Measurements from ENCODE around the gene DOHH. TPM values are rescaled to one million over a fixed set of nuclear protein-coding genes. Genes with fewer than 3 reads are reported as not detected.
A peak's percentile ranks its signal among the peaks of the same experiment; 100 is the strongest.
"Not testable (repeated sequence)": the region's sequence is repeated elsewhere in the genome, so short reads cannot be mapped to it uniquely, and the experiment has no call there.

The DOHH gene
- total RNA-seq, 1 donor from 2014 or later: 5.5 TPM

- ATAC-seq: no peak
- DNase-seq (ENCODE audit: low spot score): no peak
Measured at GRCh38 chr19:3448616-3449334, 51.7 kb downstream of the DOHH start.

- ATAC-seq; DNase-seq (ENCODE audit: low spot score): not testable (repeated sequence)
Measured at GRCh38 chr19:3446657-3447056, 53.8 kb downstream of the DOHH start.

GRCh38 chr19:3444695-3445234 lies 55.7 kb downstream of the DOHH start:
- ATAC-seq (no peak), DNase-seq (ENCODE audit: low spot score) (no peak)

DNA sequence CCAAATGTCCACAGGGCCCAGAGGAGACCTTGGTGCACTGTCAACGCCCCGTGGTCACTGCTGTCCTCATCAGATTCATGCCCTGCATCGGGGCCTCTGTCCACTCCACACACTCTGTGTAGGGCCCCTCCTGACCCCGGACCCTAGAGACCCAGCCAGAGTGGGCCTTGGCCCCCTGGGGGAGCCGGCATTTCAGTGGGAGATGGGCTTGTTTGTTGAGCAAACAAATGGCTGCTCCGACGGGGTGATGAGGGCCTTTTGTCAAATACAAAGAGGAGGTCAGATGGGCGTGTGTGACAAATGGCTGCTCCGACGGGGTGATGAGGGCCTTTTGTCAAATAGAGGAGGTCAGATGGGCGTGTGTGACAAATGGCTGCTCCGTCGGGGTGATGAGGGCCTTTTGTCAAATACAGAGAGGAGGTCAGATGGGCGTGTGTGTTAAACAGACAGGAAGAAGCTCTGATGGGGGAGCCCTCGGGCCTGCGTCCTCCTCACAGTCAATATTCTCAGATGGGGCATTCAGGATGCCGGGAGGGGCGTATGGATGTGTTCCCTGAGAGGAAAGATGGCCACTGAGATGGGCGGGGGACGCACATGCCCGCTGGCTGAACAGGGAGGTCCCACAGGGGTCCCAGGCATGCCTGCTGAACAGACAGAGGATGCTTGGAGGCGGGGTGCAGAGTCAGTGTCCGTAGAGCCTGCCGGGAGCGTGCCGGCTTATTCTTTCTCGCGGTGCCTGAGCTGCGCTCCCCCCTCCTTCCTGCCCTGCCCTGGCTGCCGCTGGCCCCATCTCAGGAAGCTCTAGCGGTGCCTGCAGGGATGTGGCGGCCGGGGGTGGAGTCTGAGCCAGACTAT lies 56.4 kb downstream of the DOHH start:
- ATAC-seq (peak; percentile 50), DNase-seq (ENCODE audit: low spot score) (no peak)

DNA sequence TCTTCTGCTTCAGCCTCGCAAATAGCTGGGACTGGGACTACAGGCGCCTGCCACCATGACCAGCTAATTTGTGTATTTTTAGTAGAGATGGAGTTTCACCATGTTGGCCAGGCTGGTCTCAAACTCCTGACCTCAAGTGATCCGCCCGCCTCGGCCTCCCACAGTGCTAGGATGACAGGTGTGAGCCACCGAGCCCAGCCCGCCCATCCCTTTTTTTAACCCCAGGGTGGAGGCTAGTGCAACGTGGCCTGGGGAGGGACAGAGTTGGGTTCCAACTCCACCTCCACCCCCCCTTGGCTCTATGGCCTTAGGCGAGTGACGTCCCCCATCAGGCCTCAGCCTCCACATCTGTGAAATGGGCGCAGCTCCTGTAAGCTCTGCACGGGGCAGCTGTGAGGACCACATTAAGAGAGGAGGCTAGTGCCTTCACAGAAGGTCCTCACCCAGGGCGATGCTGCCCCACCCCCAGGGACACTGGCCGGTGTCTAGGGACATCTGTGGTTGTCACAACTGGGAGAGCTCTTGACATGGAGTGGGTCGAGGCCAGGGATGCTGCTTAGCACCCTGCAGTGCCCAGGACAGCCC lies 57.9 kb downstream of the DOHH start:
- no peak for ATAC-seq
- no peak for DNase-seq (ENCODE audit: low spot score)

DNA sequence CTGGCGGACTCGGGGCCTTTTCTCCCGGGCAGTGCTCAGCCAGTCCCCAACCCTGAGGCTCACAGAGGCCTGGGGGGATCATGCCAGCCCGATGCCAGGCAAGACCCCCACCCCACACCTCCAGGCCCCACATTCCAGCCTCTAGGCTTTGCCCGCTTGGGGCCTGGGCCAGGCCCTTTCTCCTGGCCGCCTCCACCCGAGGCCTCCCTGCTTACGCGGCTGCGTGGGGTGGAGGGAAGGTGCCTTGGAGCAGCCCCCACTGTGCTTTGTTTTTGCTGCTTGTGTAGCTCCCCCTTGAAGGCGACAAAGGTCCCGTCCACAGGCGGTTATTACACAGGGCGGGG lies 58.5 kb downstream of the DOHH start:
- ATAC-seq (no peak), DNase-seq (ENCODE audit: low spot score) (no peak)

GRCh38 chr19:3441089-3441985 lies 59.1 kb downstream of the DOHH start:
- no peak for DNase-seq (ENCODE audit: low spot score)
- no peak for ATAC-seq

Other genes starting within 250 kb of the DOHH start
- 203 TPM for gene NFIC, start 134.1 kb downstream of the DOHH start, total RNA-seq
- 10.8 TPM for gene SMIM24, start 20.1 kb downstream of the DOHH start, total RNA-seq
- gene SMIM44, start 17.2 kb downstream of the DOHH start, total RNA-seq: not detected
- gene FZR1, start 5.6 kb upstream of the DOHH start, total RNA-seq: 27.4 TPM
- 1.9 TPM for gene TEKTIP1, start 38.5 kb upstream of the DOHH start, total RNA-seq
- 33.9 TPM for gene MFSD12, start 56.9 kb upstream of the DOHH start, total RNA-seq
- 44.2 TPM for gene HMG20B, start 72.3 kb upstream of the DOHH start, total RNA-seq
- gene GIPC3, start 84.8 kb upstream of the DOHH start, total RNA-seq: 0.75 TPM
- 4.4 TPM for gene TBXA2R, start 106.2 kb upstream of the DOHH start, total RNA-seq
- 12.5 TPM for gene CACTIN, start 126.1 kb upstream of the DOHH start, total RNA-seq
- gene PIP5K1C, start 199.8 kb upstream of the DOHH start, total RNA-seq: 7.5 TPM
- gene TJP3, start 207.7 kb upstream of the DOHH start, total RNA-seq: 28.8 TPM